NCI-H510A (cell line): ENCODE results near the gene KRTAP2-1.
"Not testable (repeated sequence)": the region's sequence is repeated elsewhere in the genome, so short reads cannot be mapped to it uniquely, and the experiment has no call there.

Experiments used
- DNase-seq: peaks from one replicate; lab custom pipeline; 2025; lab: John Stamatoyannopoulos, UW

KRTAP2-1 gene

DNA sequence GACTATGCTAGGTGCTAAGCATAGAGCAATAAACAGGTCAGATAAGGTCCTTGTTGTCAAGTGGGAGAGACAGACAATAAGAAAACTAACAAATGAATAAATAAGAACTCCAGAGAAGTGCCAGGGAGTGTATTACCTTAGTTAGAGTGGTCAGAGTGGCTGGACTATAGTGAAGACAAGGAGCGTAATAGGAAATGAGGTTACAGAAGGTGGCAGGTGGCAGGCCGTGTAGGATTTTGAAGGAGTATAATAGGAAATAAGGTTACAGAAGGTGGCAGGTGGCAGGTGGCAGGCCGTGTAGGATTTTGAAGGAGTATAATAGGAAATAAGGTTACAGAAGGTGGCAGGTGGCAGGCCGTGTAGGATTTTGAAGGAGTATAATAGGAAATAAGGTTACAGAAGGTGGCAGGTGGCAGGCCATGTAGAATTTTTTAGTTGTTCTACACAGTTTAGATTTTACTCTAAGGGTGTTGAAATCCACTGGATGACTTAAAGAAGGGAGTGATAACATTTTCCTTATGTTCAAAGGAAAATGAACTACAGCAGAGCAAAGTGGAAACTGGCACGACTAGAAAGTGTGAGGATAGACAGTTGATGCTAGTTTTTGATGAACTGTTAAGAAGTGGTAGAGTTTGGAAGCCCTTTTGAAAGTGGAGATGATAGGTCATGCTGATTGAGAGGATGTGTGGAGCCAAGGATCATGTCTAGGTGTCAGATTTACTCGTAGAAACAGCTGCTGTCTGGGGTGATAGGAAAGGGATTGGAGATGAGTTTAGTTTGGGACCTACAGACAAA is 34.6 kb downstream of the KRTAP2-1 start:
- no peak for DNase-seq

DNA sequence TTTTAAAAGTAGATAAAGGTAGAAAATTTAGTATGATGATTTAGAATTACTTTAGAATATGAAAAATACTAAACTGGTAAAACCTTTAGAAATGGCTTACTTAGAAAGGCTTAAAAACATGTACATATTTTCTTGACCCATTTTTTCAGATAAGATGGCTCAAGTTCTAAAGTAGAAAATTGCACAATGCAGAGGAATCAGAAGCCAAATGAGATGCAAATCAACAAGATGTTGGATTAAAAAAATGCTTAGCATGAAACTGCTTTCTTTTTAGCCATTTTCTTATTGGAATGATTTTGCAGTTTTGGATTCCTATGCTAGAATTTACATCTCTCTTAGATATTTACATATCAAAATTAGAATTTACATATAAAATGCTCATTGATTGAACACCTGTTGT is 36.7 kb downstream of the KRTAP2-1 start:
- no peak for DNase-seq

DNA sequence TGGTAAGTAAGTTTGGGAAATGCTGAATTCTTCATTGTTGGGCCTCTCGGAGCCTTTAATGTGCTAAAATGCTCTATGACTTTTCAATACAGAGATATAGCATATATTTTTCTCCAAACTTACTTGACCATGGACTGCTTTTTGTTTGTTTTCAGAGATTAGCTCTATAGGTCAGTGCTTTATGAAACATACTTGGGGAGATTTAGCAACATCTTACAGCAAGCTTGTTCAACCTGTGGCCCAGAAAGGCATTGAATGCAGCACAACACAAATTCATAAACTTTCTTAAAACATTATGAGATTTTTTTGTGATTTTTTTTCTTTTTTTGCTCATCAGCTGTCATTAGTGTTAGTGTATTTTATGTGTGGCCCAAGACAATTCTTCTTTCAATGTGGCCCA is 37.2 kb downstream of the KRTAP2-1 start:
- DNase-seq = no peak

DNA sequence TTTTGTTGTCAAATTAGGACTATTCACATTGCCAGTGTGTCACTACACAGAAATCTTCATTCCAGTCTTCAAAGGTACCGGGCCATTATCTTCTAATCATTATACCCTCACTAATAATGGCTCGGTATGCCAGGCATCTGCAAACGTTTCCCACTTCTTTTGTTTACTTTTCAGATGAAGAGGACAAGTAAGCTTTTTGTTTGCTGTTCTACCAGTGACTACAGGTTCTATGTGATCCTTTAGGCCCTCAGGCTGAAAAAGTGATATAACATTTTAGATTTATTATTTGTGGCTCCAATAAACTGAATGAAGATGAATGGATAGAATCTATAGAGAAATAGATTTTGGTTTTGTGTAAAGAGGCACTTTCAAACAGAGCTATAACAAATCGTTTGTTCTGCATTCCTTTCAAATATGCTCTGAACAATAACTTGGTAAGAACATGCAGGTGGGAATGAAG is 37.8 kb downstream of the KRTAP2-1 start:
- DNase-seq = peak; percentile 46

DNA sequence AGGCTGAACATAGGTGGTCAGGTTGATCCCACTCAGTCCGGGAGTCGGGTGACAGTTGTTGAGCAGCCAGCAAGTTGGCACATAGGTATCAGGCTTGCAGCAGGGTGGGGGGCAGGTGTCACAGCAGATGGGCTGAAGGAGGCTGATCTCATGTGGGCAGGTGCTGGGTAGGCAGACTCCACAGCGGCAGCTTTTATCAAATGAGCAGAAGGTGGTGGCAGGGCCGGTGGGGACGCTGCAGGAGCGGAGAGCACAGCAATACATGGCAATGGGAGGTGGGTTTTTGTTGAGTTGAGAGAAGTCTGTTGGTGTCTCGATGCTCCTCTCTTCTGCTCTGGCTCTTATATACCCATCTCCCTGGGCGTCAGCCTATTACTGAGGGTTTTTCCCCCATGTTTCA is 38.3 kb downstream of the KRTAP2-1 start, which contains the start of gene KRTAP3-1:
Gene KRTAP3-1 (minus strand): TSS at position 318 of the 400 bp plus-strand sequence. CDS start 54 bp downstream, at position 264.
- peak; percentile 83 for DNase-seq

DNA sequence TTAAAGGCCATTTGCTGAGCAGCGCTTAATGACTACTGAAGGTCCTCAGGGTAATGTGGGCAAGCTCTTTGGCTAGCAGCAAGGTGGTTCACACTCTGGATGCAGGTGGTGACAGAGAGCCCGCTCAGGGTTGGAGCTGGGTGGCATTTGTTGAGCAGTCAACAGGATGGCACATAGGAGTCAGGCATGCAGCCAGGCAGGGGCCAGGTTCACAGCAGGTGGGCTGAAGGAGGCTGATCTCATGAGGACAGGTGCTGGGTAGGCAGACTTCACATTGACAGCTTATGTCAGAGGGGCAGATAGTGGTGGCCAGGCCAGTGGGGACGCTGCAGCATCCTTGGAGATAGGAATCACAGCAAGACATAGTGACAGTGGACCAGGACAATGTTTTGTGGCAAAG is 42.7 kb downstream of the KRTAP2-1 start:
- DNase-seq = peak; percentile 50

DNA sequence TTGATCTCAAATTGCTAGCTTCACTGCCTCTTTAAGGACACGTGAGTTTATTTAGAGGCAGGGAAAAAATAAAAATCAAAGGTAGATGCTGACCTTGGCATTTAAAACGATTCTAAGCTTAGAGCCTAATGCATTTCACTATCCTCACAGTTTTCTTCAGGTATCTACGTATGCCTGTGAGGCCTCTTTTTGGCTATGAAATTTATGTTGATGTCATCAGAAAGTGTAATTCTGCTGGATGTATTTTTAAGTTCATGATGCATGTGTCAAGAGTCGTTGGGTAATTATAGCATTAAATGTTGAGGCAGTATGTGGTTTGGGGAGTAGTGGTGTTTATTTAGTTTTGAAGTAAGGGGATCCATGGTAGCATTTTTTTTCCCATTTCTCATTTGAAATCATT is 43.2 kb downstream of the KRTAP2-1 start:
- DNase-seq = no peak

DNA sequence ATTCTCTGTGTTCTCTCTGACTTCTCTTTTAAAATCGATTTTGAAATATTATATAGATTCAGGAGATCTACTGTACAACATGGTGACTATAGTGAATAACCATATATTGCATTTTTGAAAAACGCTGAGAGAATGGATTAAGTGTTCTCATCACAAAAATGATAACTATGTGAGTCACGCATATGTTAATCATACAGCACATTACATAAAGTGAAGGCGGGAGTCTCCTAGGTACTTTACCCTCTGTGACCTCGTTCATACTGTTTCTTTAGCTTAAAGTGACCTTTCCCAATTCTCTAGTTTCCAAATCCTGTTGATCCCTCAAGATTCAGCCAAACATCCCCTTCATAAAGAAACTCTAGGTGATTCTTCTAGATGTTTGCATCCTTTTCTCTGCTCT is 44.3 kb downstream of the KRTAP2-1 start:
- DNase-seq = no peak

DNA sequence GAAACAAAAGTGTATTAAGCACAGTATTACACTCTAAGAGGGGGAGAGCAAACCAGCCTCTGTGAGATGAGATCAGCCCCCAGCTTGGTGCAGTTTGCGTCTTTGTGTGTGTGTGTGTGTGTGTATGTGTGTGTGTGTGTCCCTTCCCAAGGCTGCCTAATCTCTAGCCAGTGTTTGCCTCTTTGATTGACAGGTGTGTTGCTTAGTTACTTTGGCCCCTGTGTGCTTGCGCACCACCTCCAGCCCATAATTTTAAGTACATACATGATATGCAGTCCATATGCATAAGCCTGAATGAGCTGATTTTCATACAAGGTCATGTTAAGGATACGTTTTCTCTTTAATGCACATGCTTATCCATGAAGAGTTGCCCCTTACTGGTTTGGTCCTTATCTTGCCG is 45.3 kb downstream of the KRTAP2-1 start:
- DNase-seq = no peak

DNA sequence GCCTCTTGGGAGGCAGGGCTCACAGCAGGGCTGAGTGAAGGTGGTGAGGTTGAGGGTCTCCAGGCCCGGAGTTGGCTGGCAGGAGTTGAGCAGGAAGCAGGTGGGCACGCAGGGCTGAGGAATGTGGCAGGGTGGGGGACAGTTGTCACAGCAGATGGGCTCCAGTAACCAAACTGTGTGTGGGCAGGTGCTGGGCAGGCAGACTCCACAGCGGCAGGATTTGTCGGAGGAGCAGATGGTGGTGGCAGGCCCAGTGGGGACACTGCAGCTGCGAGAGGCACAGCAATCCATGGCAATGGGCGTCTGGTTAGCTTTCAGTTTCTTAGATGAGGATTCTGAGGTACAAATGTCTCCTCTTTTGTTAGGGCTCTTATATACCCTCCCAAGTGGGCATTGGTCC is 47.6 kb downstream of the KRTAP2-1 start, which contains the start of gene KRTAP3-2:
Gene KRTAP3-2 (minus strand): TSS at position 344 of the 400 bp plus-strand sequence. CDS start 53 bp downstream, at position 291.
- DNase-seq = not testable (repeated sequence)

DNA sequence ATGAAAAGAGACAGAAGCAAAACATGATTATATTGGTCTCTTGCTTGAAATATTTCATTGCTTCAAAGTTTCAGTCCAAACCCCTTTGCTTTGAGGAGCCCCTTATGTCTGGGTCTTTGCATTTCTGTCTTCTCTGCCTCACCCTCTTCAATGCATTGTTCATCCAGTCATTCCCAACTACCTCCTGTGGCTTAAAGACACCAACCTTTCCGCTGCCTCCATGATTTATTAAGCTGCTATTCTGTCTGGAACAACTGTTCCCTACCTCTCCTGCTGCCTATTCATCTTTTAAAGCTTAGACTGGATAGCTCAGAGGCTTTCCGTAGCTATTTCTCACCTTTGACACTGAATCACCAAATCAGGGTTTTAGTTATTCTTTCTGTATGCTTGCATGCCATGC is 49.8 kb downstream of the KRTAP2-1 start:
- DNase-seq = no peak

DNA sequence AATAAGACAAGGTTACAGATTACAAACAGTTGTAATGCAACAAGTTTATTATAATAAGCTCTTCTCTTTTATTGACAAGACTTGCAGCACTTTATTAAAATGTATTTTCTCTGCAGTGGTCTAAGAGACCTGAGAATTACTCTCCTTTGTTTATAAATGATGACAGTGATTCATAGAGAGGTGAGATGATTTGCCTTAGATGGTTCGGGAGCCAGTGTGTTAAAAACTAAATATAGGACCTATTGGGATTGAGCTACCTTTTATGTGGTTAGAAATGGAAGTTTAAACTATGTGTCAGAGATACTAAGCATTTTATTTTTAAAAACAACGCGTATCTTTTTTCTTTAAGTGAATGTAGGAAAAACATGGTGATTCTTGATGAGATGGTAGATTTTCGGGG is 50.3 kb downstream of the KRTAP2-1 start:
- no peak for DNase-seq
